Spleen (tissue), 11 donors: ENCODE measurements around the gene CXXC4. TPM values are rescaled to one million over a fixed set of nuclear protein-coding genes. Genes with fewer than 3 reads are reported as not detected.

Experiments used
- DNase-seq: peaks from one replicate; pipeline ENCODE4 v3.0.0-alpha.2; 2020
- H3K27ac ChIP-seq, 8 donors: fragments of 200-600 bp; sonication (generic) in 7 of 8; 1 replicate in 4 of 8; 2 replicates in 4 of 8; pipeline versions ENCODE4 v1.5.0 to v1.8.0; 2016 to 2021; ENCODE audit warnings: inconsistent platforms in 4 of 8, mild to moderate bottlenecking in 4 of 8, moderate library complexity in 1 of 8
- H3K27me3 ChIP-seq, 7 donors: fragments of 200-600 bp; sonication (generic) in 6 of 7; replicated peaks in 1 of 7; 1 replicate in 4 of 7; 2 replicates in 3 of 7; pipeline versions ENCODE4 v1.5.0 to v1.8.0; 2016 to 2021; ENCODE audit warnings: inconsistent platforms in 3 of 7, mild to moderate bottlenecking in 1 of 7
- H3K36me3 ChIP-seq, 6 donors: fragments of 200-600 bp; sonication (generic) in 5 of 6; 1 replicate in 4 of 6; 2 replicates in 2 of 6; pipeline versions ENCODE4 v1.5.0 to v1.8.0; 2016 to 2021; ENCODE audit warnings: inconsistent platforms in 2 of 6
- H3K4me1 ChIP-seq, 6 donors: fragments of 200-600 bp; sonication (generic) in 5 of 6; 1 replicate in 3 of 6; 2 replicates in 3 of 6; pipeline versions ENCODE4 v1.5.0 to v1.8.0; 2016 to 2021; ENCODE audit warnings: inconsistent platforms in 3 of 6
- H3K4me3 ChIP-seq, 8 donors: fragments of 200-600 bp; sonication (generic) in 7 of 8; 1 replicate in 4 of 8; 2 replicates in 4 of 8; pipeline versions ENCODE4 v1.5.0 to v1.8.0; 2016 to 2021; ENCODE audit warnings: inconsistent platforms in 4 of 8, mild to moderate bottlenecking in 4 of 8, moderate library complexity in 2 of 8
- H3K9me3 ChIP-seq, 8 donors: fragments of 200-600 bp; sonication (generic) in 7 of 8; 1 replicate in 4 of 8; 2 replicates in 4 of 8; pipeline versions ENCODE4 v1.5.0 to v1.8.0; 2016 to 2021; ENCODE audit warnings: inconsistent platforms in 4 of 8
- CTCF ChIP-seq, 11 experiments: fragments of 200-600 bp in 7 of 11; fragments of 450-650 bp in 4 of 11; sonication (generic) in 4 of 11; IDR thresholded peaks in 8 of 11; conservative IDR thresholded peaks in 3 of 11; 1 replicate in 7 of 11; 2 replicates in 4 of 11; pipeline versions ENCODE4 v1.4.0 to v1.8.0; 2016 to 2021; ENCODE audit warnings: antibody characterized with exemption in 11 of 11, inconsistent platforms in 4 of 11, mild to moderate bottlenecking in 1 of 11
- POLR2A ChIP-seq, 3 donors: fragments of 450-650 bp; IDR thresholded peaks; one replicate each; pipeline ENCODE4 v1.5.1; 2017; ENCODE audit warnings: antibody characterized with exemption in 3 of 3, mild to moderate bottlenecking in 1 of 3
- POLR2AphosphoS5 ChIP-seq, 3 donors: sonication (generic); formaldehyde crosslinking; IDR thresholded peaks; one replicate each; pipeline ENCODE4 v1.5.1; 2017; ENCODE audit warnings: antibody characterized with exemption in 3 of 3
- WGBS, 5 donors: extraction: QIAGEN DNeasy Blood & Tissue Kit in 3 of 5; methylation state at CpG; one replicate each; pipeline versions ENCODE4 v1.1.5 to v1.1.7; 2013 to 2018; 5-methylcytosine and 5-hydroxymethylcytosine counted together
- intact Hi-C: fragments of 100-400 bp; cut with DNase I; formaldehyde crosslinking; loops from one replicate; pipeline ENCODE4 v1.15.0; 2023; ENCODE audit warnings: low total_unique reads
- polyA plus RNA-seq, 3 donors: library from polyadenylated mRNA; stranded (reverse); fragments of 200-250 nt; gene quantifications; one replicate each; pipeline ENCODE4 v1.2.1, GENCODE V29; 2013
- total RNA-seq, 7 donors: library from RNA; depleted of rRNA in 3 of 7; stranded (reverse); fragments of >200 nt in 3 of 7; fragmentation: NEBNext Ultra II Directional in 4 of 7; extraction: Animal tissue kit (Norgen Biotek cat#: 25700) in 4 of 7; gene quantifications; one replicate each; pipeline versions ENCODE4 v1.1.0 to v1.2.1, GENCODE V29; 2016 to 2021
- donor health status: healthy with polysubstance abuse.
- donor health status: DM: no; HTN: no; CAD: no; lungs with moderate emphysema.
- donor health status: DM: no; HTN: no; CAD: no.
- donor health status: Bipolar disorder and iron deficiency.
- donor health status: healthy.
- donor health status: DM: no; HTN: no; CAD: no.
- donor health status: DM: yes; HTN: yes; CAD: no.

CXXC4 gene
- total and polyA plus RNA-seq, 10 donors, result 0.09 to 1.6 (median 0.54) TPM

- H3K27me3 ChIP-seq, result no peaks in the 10 kb centered on the region
- peaks cover 0 to 14% (median 2%) of the 10 kb centered on the region in 8 donors for H3K9me3 ChIP-seq
- H3K36me3 ChIP-seq, result no peaks in the 10 kb centered on the region
- 69 to 77% (median 76%) methylated on average over 2 of the region's 2 CpGs for WGBS, 5 donors
- TF ChIP-seq POLR2A (IDR thresholded peaks at IDR 0.05), result no peak
- TF ChIP-seq POLR2AphosphoS5 (IDR thresholded peaks at IDR 0.05), result no peak
- TF ChIP-seq CTCF (IDR thresholded peaks at IDR 0.05 in 8 of 11, conservative IDR thresholded peaks at IDR 0.05 in 3 of 11), result no peak
- no peaks in the 10 kb centered on the region for H3K4me1 ChIP-seq
- no peak overlapping the region for H3K27ac ChIP-seq
- H3K4me3 ChIP-seq, result no peak overlapping the region
- DNase-seq, result no peak
- intact Hi-C loops, result no loop called here
These were observed 68.7 kb downstream of the CXXC4 start for GRCh38 chr4:104425948-104426347.

DNA sequence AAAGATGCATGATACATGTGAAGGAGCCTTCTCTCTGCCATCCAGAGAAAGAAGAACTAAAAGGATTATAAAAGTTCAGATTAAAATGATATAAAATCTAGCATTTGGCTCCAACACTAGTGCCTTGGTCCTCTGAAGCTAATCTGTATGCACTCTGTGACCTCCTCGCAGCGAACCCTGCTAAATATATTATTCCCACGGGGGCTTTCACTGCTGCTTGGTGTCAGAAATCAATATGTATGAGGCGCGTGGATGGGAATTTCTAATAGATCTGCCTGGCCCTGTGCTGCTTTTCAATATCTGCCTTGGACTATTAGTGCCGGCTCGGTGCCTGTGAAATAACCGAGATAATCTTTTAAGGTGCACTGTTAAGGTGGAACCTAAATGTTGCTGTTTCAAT, 69.7 kb downstream of the CXXC4 start:
- TF ChIP-seq POLR2AphosphoS5 (IDR thresholded peaks at IDR 0.05), result no peak
- TF ChIP-seq CTCF (IDR thresholded peaks at IDR 0.05 in 8 of 11, conservative IDR thresholded peaks at IDR 0.05 in 3 of 11), result no peak
- no peak for TF ChIP-seq POLR2A (IDR thresholded peaks at IDR 0.05)
- no peaks in the 10 kb centered on the region for H3K36me3 ChIP-seq
- H3K4me1 ChIP-seq, result no peaks in the 10 kb centered on the region
- intact Hi-C loops, result no loop called here
- H3K27ac ChIP-seq, result no peak overlapping the region
- peak overlapping the region in 2 of 8 donors; percentile 11 to 38 for H3K4me3 ChIP-seq
- no peak for DNase-seq
- WGBS, 5 donors, result 33 to 52% (median 40%) methylated on average over 8 of the region's 8 CpGs
- no peaks in the 10 kb centered on the region for H3K27me3 ChIP-seq
- peaks cover 0 to 14% (median 2%) of the 10 kb centered on the region in 8 donors for H3K9me3 ChIP-seq

- peak overlapping the region in 2 of 8 donors; percentile 11 to 38 for H3K4me3 ChIP-seq
These were observed 70.2 kb downstream of the CXXC4 start for GRCh38 chr4:104424475-104424941.

GRCh38 chr4:104421566-104421965, 73.1 kb downstream of the CXXC4 start:
- no peak for DNase-seq
- intact Hi-C loops, result no loop called here
- no peaks in the 10 kb centered on the region for H3K27me3 ChIP-seq
- H3K27ac ChIP-seq, result no peak overlapping the region
- no peaks in the 10 kb centered on the region for H3K9me3 ChIP-seq
- TF ChIP-seq CTCF (IDR thresholded peaks at IDR 0.05 in 8 of 11, conservative IDR thresholded peaks at IDR 0.05 in 3 of 11), result no peak
- no peak for TF ChIP-seq POLR2AphosphoS5 (IDR thresholded peaks at IDR 0.05)
- TF ChIP-seq POLR2A (IDR thresholded peaks at IDR 0.05), result no peak
- 71 to 89% (median 81%) methylated on average over 2 of the region's 2 CpGs for WGBS, 5 donors
- no peaks in the 10 kb centered on the region for H3K4me1 ChIP-seq
- no peak overlapping the region for H3K4me3 ChIP-seq
- H3K36me3 ChIP-seq, result no peaks in the 10 kb centered on the region

More at GRCh38 chr4:104424475-104424941, 70.2 kb downstream of the CXXC4 start:
- Histone ChIP-seq H3K9me3 (peaks cover 0 to 14% (median 2%) of the 10 kb centered on the region in 8 donors), H3K36me3 (no peaks in the 10 kb centered on the region), H3K27ac (no peak overlapping the region), H3K27me3 (no peaks in the 10 kb centered on the region), H3K4me1 (no peaks in the 10 kb centered on the region)
- intact Hi-C loops, result no loop called here
- WGBS, 5 donors, result 47 to 58% (median 57%) methylated on average over 7 of the region's 7 CpGs
- TF ChIP-seq POLR2A (IDR thresholded peaks at IDR 0.05) (no peak), POLR2AphosphoS5 (IDR thresholded peaks at IDR 0.05) (no peak), CTCF (IDR thresholded peaks at IDR 0.05 in 8 of 11, conservative IDR thresholded peaks at IDR 0.05 in 3 of 11) (no peak)
- DNase-seq, result no peak
